Tibial nerve (tissue), 4 donors: Measurements from ENCODE around the gene NAA40. TPM values are rescaled to one million over a fixed set of nuclear protein-coding genes. Genes with fewer than 3 reads are reported as not detected.
"Not testable (repeated sequence)": the region's sequence is repeated elsewhere in the genome, so short reads cannot be mapped to it uniquely, and the experiment has no call there.

Experiments used
- DNase-seq, 2 donors: peaks; one replicate each; pipeline ENCODE4 v3.0.0-alpha.2; 2019; ENCODE audit warnings: low spot score in 2 of 2
- H3K27ac ChIP-seq, 4 donors: fragments of 200-600 bp; sonication (generic) in 3 of 4; one replicate each; pipeline ENCODE4 v1.5.1; 2017 to 2019; ENCODE audit warnings: mild to moderate bottlenecking in 1 of 4
- H3K27me3 ChIP-seq, 2 donors: fragments of 200-600 bp; sonication (generic) in 1 of 2; one replicate each; pipeline versions ENCODE4 v1.5.1 to v1.6.0; 2017 to 2019
- H3K36me3 ChIP-seq, 3 donors: fragments of 200-600 bp; sonication (generic); one replicate each; pipeline ENCODE4 v1.5.1; 2018 to 2019
- H3K4me1 ChIP-seq, 4 donors: fragments of 200-600 bp; sonication (generic) in 3 of 4; one replicate each; pipeline ENCODE4 v1.5.1; 2017 to 2019
- H3K4me3 ChIP-seq, 4 donors: fragments of 200-600 bp; sonication (generic) in 3 of 4; one replicate each; pipeline ENCODE4 v1.5.1; 2017 to 2019; ENCODE audit warnings: mild to moderate bottlenecking in 1 of 4, moderate library complexity in 1 of 4
- H3K9me3 ChIP-seq, 4 donors: fragments of 200-600 bp; sonication (generic) in 3 of 4; one replicate each; pipeline ENCODE4 v1.5.1; 2017 to 2019
- CTCF ChIP-seq, 5 experiments: fragments of 200-600 bp in 3 of 5; fragments of 450-650 bp in 2 of 5; sonication (generic) in 3 of 5; IDR thresholded peaks; one replicate each; pipeline ENCODE4 v1.5.1; 2016 to 2019; ENCODE audit warnings: antibody characterized with exemption in 5 of 5, mild to moderate bottlenecking in 3 of 5, moderate library complexity in 2 of 5
- EP300 ChIP-seq, 2 donors: sonication (generic); formaldehyde crosslinking; IDR thresholded peaks; one replicate each; pipeline ENCODE4 v1.6.1; 2017; ENCODE audit warnings: antibody characterized with exemption in 2 of 2, mild to moderate bottlenecking in 1 of 2
- POLR2A ChIP-seq, 2 donors: fragments of 450-650 bp; IDR thresholded peaks; one replicate each; pipeline ENCODE4 v1.6.1; 2017; ENCODE audit warnings: antibody characterized with exemption in 2 of 2, mild to moderate bottlenecking in 2 of 2, moderate library complexity in 2 of 2
- WGBS, 2 donors: methylation state at CpG; one replicate each; pipeline ENCODE4 v1.1.5; 2018; 5-methylcytosine and 5-hydroxymethylcytosine counted together
- total RNA-seq, 4 donors: library from RNA; depleted of rRNA; stranded (reverse); fragments of >200 nt; gene quantifications; one replicate each; pipeline ENCODE4 v1.1.0, GENCODE V29; 2016

The NAA40 gene
- total RNA-seq, 4 donors from 2014 or later = 4.9 to 13.5 (median 5.6) TPM

GRCh38 chr11:63966444-63966843 is 27.6 kb downstream of the NAA40 start:
- no peak for TF ChIP-seq POLR2A (IDR thresholded peaks at IDR 0.05)
- no peak for TF ChIP-seq EP300 (IDR thresholded peaks at IDR 0.05)
- no peak for TF ChIP-seq CTCF (IDR thresholded peaks at IDR 0.05)
- peaks cover 0 to 30% of the 10 kb centered on the region in 2 donors for H3K27me3 ChIP-seq
- H3K4me3 ChIP-seq = no peak overlapping the region
- DNase-seq = no peak
- H3K9me3 ChIP-seq = no peaks in the 10 kb centered on the region
- H3K4me1 ChIP-seq = peaks cover 0 to 3% (median 0%) of the 10 kb centered on the region in 4 donors
- H3K36me3 ChIP-seq = no peaks in the 10 kb centered on the region
- no peak overlapping the region for H3K27ac ChIP-seq
- 93 to 96% methylated on average over 1 of the region's 1 CpG for WGBS, 2 donors

GRCh38 chr11:63969461-63969860 is 30.7 kb downstream of the NAA40 start:
- H3K27me3 ChIP-seq = peaks cover 0 to 21% of the 10 kb centered on the region in 2 donors
- no peak overlapping the region for H3K27ac ChIP-seq
- no peaks in the 10 kb centered on the region for H3K36me3 ChIP-seq
- H3K4me1 ChIP-seq = peaks cover 0 to 3% (median 0%) of the 10 kb centered on the region in 4 donors
- no peak for TF ChIP-seq CTCF (IDR thresholded peaks at IDR 0.05)
- TF ChIP-seq POLR2A (IDR thresholded peaks at IDR 0.05) = no peak
- no peak for TF ChIP-seq EP300 (IDR thresholded peaks at IDR 0.05)
- DNase-seq = no peak
- WGBS, 2 donors = 85 to 91% methylated on average over 2 of the region's 2 CpGs
- H3K9me3 ChIP-seq = no peaks in the 10 kb centered on the region
- H3K4me3 ChIP-seq = no peak overlapping the region

GRCh38 chr11:63970902-63971301 is 32.1 kb downstream of the NAA40 start:
- WGBS, 2 donors = 68 to 82% methylated on average over 5 of the region's 5 CpGs
- DNase-seq = no peak
- peaks cover 0 to 18% of the 10 kb centered on the region in 2 donors for H3K27me3 ChIP-seq
- H3K4me3 ChIP-seq = no peak overlapping the region
- H3K4me1 ChIP-seq = peaks cover 0 to 11% (median 8%) of the 10 kb centered on the region in 4 donors
- TF ChIP-seq CTCF (IDR thresholded peaks at IDR 0.05) (no peak), POLR2A (IDR thresholded peaks at IDR 0.05) (no peak), EP300 (IDR thresholded peaks at IDR 0.05) (no peak)
- H3K36me3 ChIP-seq = peaks cover 0 to 3% (median 0%) of the 10 kb centered on the region in 3 donors
- no peaks in the 10 kb centered on the region for H3K9me3 ChIP-seq
- H3K27ac ChIP-seq = no peak overlapping the region

GRCh38 chr11:63973912-63974258 is 35.1 kb downstream of the NAA40 start:
- peak overlapping the region in 1 of 4 donors; percentile 84 for H3K4me3 ChIP-seq
- peak overlapping the region in 2 of 4 donors; percentile 96 to 98 for H3K27ac ChIP-seq

GRCh38 chr11:63974259-63975143 is 35.7 kb downstream of the NAA40 start, which contains the start of gene COX8A:
Gene COX8A, plus strand, starts transcription at chr11:63974620. Its CDS starts 61 bp downstream, at chr11:63974681.
- Histone ChIP-seq H3K4me1 (peaks cover 0 to 25% (median 15%) of the 10 kb centered on the region in 4 donors), H3K27ac (peak within 1 kb of the TSS; percentile 83 to 98 (median 92)), H3K27me3 (peaks cover 0 to 13% of the 10 kb centered on the region in 2 donors), H3K9me3 (no peaks in the 10 kb centered on the region), H3K36me3 (peaks cover 0 to 20% (median 4%) of the 10 kb centered on the region in 3 donors), H3K4me3 (peak within 1 kb of the TSS; percentile 73 to 92 (median 87))
- TF ChIP-seq CTCF (IDR thresholded peaks at IDR 0.05) (peak in 2 of 5 experiments; percentile 7), EP300 (IDR thresholded peaks at IDR 0.05) (peak; percentile 84 to 93), POLR2A (IDR thresholded peaks at IDR 0.05) (peak in 1 of 2 donors; percentile 54)
- 0 to 1% methylated on average over 24 to 40 of the region's 67 CpGs for WGBS, 2 donors
- peak; percentile 97 to 99 for DNase-seq

More at GRCh38 chr11:63973912-63974258, 35.1 kb downstream of the NAA40 start:
- Histone ChIP-seq H3K36me3 (peaks cover 0 to 13% (median 4%) of the 10 kb centered on the region in 3 donors), H3K27me3 (peaks cover 0 to 15% of the 10 kb centered on the region in 2 donors), H3K4me1 (peaks cover 0 to 25% (median 15%) of the 10 kb centered on the region in 4 donors)
- 69 to 71% methylated on average over 18 of the region's 18 CpGs for WGBS, 2 donors
- not testable (repeated sequence) for H3K9me3 ChIP-seq, DNase-seq
